Measurements from ENCODE around the gene SDK1.

The SDK1 gene

DNA sequence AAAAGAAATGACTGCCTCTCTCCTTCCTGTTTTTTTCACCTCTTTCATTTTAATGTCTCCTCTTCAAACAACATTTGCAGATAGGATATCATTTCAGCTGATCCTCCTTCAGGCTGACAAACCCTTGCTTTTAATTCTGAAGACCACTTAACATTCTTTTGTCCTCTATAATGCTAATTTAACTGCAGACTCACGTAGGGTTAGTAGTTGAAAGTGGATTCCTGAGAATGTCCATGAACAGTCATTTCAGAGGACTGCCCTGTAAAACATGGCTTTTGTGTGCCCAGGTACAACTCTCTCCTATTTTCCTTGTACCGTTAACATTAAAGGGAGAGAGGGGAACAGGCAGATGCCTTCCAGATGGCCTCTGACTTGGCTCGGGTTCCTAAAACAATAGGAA lies 524.4 kb downstream of the SDK1 start:
- no peak for DNase-seq
- Mint-ChIP-seq H3K9me3 (no peaks in the 10 kb centered on the region), H3K27me3 (no peaks in the 10 kb centered on the region), H3K4me3 (no peak overlapping the region), H3K27ac (no peak overlapping the region), H3K4me1 (no peaks in the 10 kb centered on the region)
- ATAC-seq: no peak

- Mint-ChIP-seq H3K9me3 (no peaks in the 10 kb centered on the region), H3K27ac (no peak overlapping the region), H3K4me3 (no peak overlapping the region), H3K4me1 (no peaks in the 10 kb centered on the region), H3K27me3 (no peaks in the 10 kb centered on the region)
- ATAC-seq (no peak), DNase-seq (no peak)
Observed at GRCh38 chr7:3832199-3832598, 531.1 kb downstream of the SDK1 start.

GRCh38 chr7:3835109-3835508 lies 534.1 kb downstream of the SDK1 start:
- Mint-ChIP-seq H3K9me3 (no peaks in the 10 kb centered on the region), H3K4me1 (no peaks in the 10 kb centered on the region)

GRCh38 chr7:3836855-3837254 lies 535.8 kb downstream of the SDK1 start:
- ATAC-seq: no peak
- no peaks in the 10 kb centered on the region for H3K4me1 Mint-ChIP-seq
- no peak for DNase-seq
- no peak overlapping the region for H3K27ac Mint-ChIP-seq
- no peak overlapping the region for H3K4me3 Mint-ChIP-seq
- H3K9me3 Mint-ChIP-seq: no peaks in the 10 kb centered on the region
- H3K27me3 Mint-ChIP-seq: no peaks in the 10 kb centered on the region

More at GRCh38 chr7:3835109-3835508, 534.1 kb downstream of the SDK1 start:
- DNase-seq (no peak), ATAC-seq (no peak)
- no peaks in the 10 kb centered on the region for H3K27me3 Mint-ChIP-seq
- no peak overlapping the region for H3K4me3 Mint-ChIP-seq
- no peak overlapping the region for H3K27ac Mint-ChIP-seq

GRCh38 chr7:3844540-3845151 lies 543.6 kb downstream of the SDK1 start:
- no peaks in the 10 kb centered on the region for H3K9me3 Mint-ChIP-seq
- no peak for ATAC-seq
- no peaks in the 10 kb centered on the region for H3K4me1 Mint-ChIP-seq
- H3K27ac Mint-ChIP-seq: peak overlapping the region in 1 of 2 donors; percentile 59
- no peak overlapping the region for H3K4me3 Mint-ChIP-seq
- no peaks in the 10 kb centered on the region for H3K27me3 Mint-ChIP-seq
- no peak for DNase-seq

- H3K27me3 Mint-ChIP-seq: no peaks in the 10 kb centered on the region
- ATAC-seq (no peak), DNase-seq (no peak)
- H3K4me3 Mint-ChIP-seq: no peak overlapping the region
- peak overlapping the region in 1 of 2 donors; percentile 28 for H3K27ac Mint-ChIP-seq
- H3K4me1 Mint-ChIP-seq: no peaks in the 10 kb centered on the region
- H3K9me3 Mint-ChIP-seq: no peaks in the 10 kb centered on the region
Observed at GRCh38 chr7:3846738-3847137, 545.7 kb downstream of the SDK1 start.

DNA sequence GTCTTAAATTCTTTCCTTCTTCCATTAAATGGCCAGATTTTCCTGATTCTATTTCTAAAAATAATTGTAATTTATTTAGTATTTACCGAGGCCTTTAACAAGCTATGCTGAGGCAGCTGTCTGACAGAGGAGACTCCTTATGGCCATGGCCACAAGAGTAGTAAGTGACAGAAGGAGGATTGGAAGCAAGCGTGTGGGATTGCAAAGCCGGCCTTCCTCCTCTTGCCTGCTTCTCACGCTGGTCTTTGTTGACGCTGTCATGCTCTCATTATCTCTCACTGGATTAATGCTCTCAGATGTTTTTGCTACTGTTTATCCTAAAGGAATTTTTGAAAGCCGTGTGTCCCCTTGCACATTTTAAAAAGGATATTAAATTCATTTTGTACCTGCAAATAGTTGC lies 546.3 kb downstream of the SDK1 start:
- ATAC-seq: no peak

GRCh38 chr7:3859431-3859830 lies 558.4 kb downstream of the SDK1 start:
- no peak for ATAC-seq
- H3K9me3 Mint-ChIP-seq: peaks cover 0 to 5% of the 10 kb centered on the region in 2 donors
- no peak overlapping the region for H3K27ac Mint-ChIP-seq
- no peak for DNase-seq
- H3K4me3 Mint-ChIP-seq: no peak overlapping the region
- peaks cover 21% of the 10 kb centered on the region for H3K4me1 Mint-ChIP-seq
- peaks cover 5% of the 10 kb centered on the region for H3K27me3 Mint-ChIP-seq

More for the DNA sequence above, 546.3 kb downstream of the SDK1 start:
- Mint-ChIP-seq H3K9me3 (no peaks in the 10 kb centered on the region), H3K4me1 (no peaks in the 10 kb centered on the region), H3K27me3 (no peaks in the 10 kb centered on the region), H3K27ac (no peak overlapping the region), H3K4me3 (no peak overlapping the region)
- DNase-seq: no peak

- ATAC-seq: no peak
- Mint-ChIP-seq H3K27me3 (peaks cover 14% of the 10 kb centered on the region), H3K9me3 (peaks cover 0 to 5% of the 10 kb centered on the region in 2 donors), H3K4me3 (no peak overlapping the region), H3K27ac (no peak overlapping the region), H3K4me1 (peaks cover 21% of the 10 kb centered on the region)
- DNase-seq: no peak
Observed at GRCh38 chr7:3860932-3861331, 559.9 kb downstream of the SDK1 start.

- H3K9me3 Mint-ChIP-seq: peaks cover 0 to 5% of the 10 kb centered on the region in 2 donors
- peak overlapping the region in 1 of 2 donors; percentile 32 for H3K4me3 Mint-ChIP-seq
- peaks cover 14% of the 10 kb centered on the region for H3K27me3 Mint-ChIP-seq
- DNase-seq (no peak), ATAC-seq (peak; percentile 42)
- H3K27ac Mint-ChIP-seq: no peak overlapping the region
- H3K4me1 Mint-ChIP-seq: peaks cover 21% of the 10 kb centered on the region
Observed at GRCh38 chr7:3861386-3861785, 560.3 kb downstream of the SDK1 start.

GRCh38 chr7:3861941-3862340 lies 560.9 kb downstream of the SDK1 start:
- peak; percentile 2 to 42 for DNase-seq
- H3K9me3 Mint-ChIP-seq: peaks cover 0 to 5% of the 10 kb centered on the region in 2 donors
- ATAC-seq: peak; percentile 85
- peak overlapping the region in 1 of 2 donors; percentile 87 for H3K27ac Mint-ChIP-seq
- H3K4me1 Mint-ChIP-seq: peaks cover 21% of the 10 kb centered on the region
- peaks cover 14% of the 10 kb centered on the region for H3K27me3 Mint-ChIP-seq
- H3K4me3 Mint-ChIP-seq: peak overlapping the region in 1 of 2 donors; percentile 32

DNA sequence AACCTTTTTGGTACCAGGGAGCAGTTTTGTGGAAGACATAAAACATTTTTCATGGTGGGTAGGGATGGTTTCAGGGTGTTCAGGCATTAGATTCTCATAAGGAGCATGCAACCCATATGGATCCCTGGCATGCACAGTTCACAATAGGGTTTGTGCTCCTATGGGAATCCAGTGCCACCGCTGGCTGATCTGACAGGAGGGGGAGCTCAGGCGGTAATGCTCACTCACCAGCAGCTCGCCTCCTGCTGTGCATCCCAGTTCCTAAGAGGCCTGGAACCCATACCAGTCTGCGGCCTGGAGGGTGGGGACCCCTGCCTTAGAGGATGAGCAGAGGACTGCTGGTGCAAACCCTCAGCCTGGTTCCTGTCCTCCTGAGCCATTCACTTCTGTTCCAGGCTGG lies 561.7 kb downstream of the SDK1 start:
- DNase-seq (no peak), ATAC-seq (no peak)
- H3K4me1 Mint-ChIP-seq: peaks cover 21% of the 10 kb centered on the region
- H3K9me3 Mint-ChIP-seq: peaks cover 0 to 5% of the 10 kb centered on the region in 2 donors
- H3K4me3 Mint-ChIP-seq: peak overlapping the region in 1 of 2 donors; percentile 21
- peaks cover 14% of the 10 kb centered on the region for H3K27me3 Mint-ChIP-seq
- peak overlapping the region in 1 of 2 donors; percentile 88 for H3K27ac Mint-ChIP-seq

DNA sequence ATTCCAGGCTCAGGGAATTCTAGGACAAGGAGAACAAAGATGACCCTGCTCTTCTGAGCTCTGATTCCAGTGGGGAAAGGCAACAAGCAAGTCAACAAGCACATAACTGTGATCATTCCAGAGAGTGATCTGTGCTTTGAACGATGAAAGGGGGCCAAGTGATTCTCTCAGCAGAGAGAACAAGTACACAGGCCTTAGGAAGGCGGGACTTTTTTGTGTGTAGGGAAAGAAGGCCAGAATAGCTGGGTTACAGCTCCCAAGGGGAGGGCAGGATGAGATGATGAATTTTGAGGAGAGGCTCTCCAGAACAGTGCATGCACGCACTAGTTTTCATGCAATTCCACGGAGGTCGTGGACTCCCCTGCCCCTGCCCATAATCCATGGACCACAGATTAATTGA lies 565.2 kb downstream of the SDK1 start:
- ATAC-seq: no peak
- DNase-seq: no peak
- Mint-ChIP-seq H3K4me3 (no peak overlapping the region), H3K27ac (peak overlapping the region in 1 of 2 donors; percentile 8), H3K9me3 (peaks cover 0 to 5% of the 10 kb centered on the region in 2 donors), H3K27me3 (peaks cover 20% of the 10 kb centered on the region), H3K4me1 (peaks cover 15% of the 10 kb centered on the region)

GRCh38 chr7:3867863-3868262 lies 566.8 kb downstream of the SDK1 start:
- no peak overlapping the region for H3K27ac Mint-ChIP-seq
- peaks cover 0 to 5% of the 10 kb centered on the region in 2 donors for H3K9me3 Mint-ChIP-seq
- no peak overlapping the region for H3K4me3 Mint-ChIP-seq
- no peaks in the 10 kb centered on the region for H3K4me1 Mint-ChIP-seq
- no peak for DNase-seq
- H3K27me3 Mint-ChIP-seq: peaks cover 30% of the 10 kb centered on the region
- no peak for ATAC-seq

- H3K27ac Mint-ChIP-seq: no peak overlapping the region
Observed at GRCh38 chr7:3879355-3880075, 578.5 kb downstream of the SDK1 start.

GRCh38 chr7:3880228-3880987 lies 579.4 kb downstream of the SDK1 start:
- H3K27me3 Mint-ChIP-seq: peaks cover 8% of the 10 kb centered on the region
- H3K4me1 Mint-ChIP-seq: no peaks in the 10 kb centered on the region
- no peak for DNase-seq
- H3K27ac Mint-ChIP-seq: no peak overlapping the region
- ATAC-seq: no peak
- no peak overlapping the region for H3K4me3 Mint-ChIP-seq
- no peaks in the 10 kb centered on the region for H3K9me3 Mint-ChIP-seq

More at GRCh38 chr7:3879355-3880075, 578.5 kb downstream of the SDK1 start:
- Mint-ChIP-seq H3K27me3 (peaks cover 16% of the 10 kb centered on the region), H3K9me3 (peaks cover 0 to 4% of the 10 kb centered on the region in 2 donors), H3K4me1 (no peaks in the 10 kb centered on the region), H3K4me3 (no peak overlapping the region)
- ATAC-seq (no peak), DNase-seq (no peak)

All from stimulated activated naive CD8-positive, alpha-beta T cell treated with anti-CD3 and anti-CD28 coated beads, Interleukin-15, amount 100 ng/mL, for 72 hours (primary cell).